ENCODE measurements around the gene SLC28A2.
"Not testable (repeated sequence)": the region's sequence is repeated elsewhere in the genome, so short reads cannot be mapped to it uniquely, and the experiment has no call there.

Gene SLC28A2, protein sequence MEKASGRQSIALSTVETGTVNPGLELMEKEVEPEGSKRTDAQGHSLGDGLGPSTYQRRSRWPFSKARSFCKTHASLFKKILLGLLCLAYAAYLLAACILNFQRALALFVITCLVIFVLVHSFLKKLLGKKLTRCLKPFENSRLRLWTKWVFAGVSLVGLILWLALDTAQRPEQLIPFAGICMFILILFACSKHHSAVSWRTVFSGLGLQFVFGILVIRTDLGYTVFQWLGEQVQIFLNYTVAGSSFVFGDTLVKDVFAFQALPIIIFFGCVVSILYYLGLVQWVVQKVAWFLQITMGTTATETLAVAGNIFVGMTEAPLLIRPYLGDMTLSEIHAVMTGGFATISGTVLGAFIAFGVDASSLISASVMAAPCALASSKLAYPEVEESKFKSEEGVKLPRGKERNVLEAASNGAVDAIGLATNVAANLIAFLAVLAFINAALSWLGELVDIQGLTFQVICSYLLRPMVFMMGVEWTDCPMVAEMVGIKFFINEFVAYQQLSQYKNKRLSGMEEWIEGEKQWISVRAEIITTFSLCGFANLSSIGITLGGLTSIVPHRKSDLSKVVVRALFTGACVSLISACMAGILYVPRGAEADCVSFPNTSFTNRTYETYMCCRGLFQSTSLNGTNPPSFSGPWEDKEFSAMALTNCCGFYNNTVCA

DNA sequence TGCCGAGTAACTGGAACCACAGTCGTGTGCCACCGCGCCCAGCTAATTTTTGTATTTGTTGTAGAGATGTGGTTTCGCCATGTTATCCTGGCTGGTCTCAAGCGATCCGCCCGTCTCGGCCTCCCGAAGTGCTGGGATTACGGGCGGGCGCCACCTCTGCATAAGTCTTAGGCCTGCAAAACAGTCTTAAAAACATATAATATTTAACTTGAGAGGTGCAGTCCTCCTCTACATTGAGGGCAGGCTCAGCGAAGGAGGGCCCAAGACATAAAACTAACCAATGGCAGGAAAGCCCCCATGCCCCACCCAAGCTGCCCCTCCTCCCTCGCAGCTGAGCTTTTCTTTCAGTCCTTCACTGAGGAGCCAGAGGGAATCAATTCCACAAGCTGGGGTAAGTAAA lies at the start of gene SLC28A2:
Gene SLC28A2, plus strand, starts transcription at position 347 of the 400 bp plus-strand sequence. CDS start 982 bp downstream, outside the sequence.
- no peak for DNase-seq (ENCODE audit: low read depth)

DNA sequence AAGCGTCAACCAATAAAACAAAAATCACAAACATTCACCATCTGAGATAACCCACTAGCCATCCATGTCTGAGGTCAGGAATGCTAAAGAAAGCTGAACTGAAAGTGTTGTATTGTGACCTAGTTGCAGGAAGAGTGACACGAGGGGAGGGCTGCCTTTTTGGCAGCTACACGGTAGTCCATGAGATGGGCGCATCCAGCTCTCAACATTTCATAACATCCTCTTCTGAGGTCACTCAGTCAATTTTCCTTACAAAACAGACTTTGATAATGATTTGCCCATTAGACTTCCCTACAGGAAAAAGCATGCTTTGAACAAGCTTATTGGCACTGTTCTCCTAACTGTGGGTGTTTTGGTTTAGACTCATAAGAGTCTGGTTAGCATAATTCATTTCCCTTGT lies 48.9 kb upstream of the SLC28A2 start:
- no peak for DNase-seq (ENCODE audit: low read depth)

- DNase-seq (ENCODE audit: low read depth): no peak
Observed at GRCh38 chr15:45205192-45205591, 46.8 kb upstream of the SLC28A2 start.

DNA sequence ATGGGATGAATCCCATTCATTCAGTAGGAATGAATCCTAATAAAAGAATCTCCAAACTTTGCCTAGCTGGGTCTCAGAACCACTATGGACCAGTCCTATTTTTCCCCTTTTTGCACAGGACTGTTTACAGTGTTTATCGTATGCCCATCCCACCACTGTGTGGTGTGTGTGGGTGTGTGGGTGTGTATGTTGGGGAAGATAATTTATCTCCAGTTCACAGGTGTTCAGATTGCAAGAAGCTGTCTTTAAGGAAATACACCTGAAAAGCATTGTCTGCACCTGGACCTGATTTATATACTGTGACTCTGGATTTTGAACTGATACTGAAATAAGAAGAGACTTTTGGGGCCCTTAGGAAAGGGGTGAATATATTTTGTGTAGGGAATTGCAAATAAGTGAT lies 39.5 kb upstream of the SLC28A2 start:
- DNase-seq (ENCODE audit: low read depth): no peak

DNA sequence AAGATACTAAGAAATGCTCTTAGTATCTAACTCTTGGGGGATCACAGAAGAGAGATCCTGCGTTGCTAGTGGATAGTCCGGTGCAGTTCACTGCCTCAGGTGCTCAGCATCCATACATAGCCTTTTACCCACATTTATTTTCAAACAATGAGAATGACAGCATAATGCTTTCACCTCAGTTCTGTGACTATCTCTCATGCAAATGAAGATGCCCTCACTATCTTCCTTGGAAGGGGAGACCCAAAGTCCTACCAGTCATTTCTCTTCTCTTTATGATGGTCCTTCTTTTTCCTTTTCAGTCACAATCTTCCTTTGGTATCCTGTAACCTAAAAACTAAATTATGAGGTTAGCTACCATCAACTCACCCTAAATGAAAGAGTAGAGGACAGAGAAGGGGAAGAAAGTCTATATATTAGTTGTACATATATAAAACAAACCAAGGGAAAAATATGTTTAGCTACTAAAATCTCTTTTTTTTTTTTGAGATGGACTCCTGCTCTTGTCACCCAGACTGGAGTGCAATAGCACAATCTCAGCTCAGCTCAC lies 30.9 kb upstream of the SLC28A2 start:
- no peak for DNase-seq (ENCODE audit: low read depth)

- DNase-seq (ENCODE audit: low read depth): no peak
Observed at GRCh38 chr15:45221967-45222366, 30.1 kb upstream of the SLC28A2 start.

DNA sequence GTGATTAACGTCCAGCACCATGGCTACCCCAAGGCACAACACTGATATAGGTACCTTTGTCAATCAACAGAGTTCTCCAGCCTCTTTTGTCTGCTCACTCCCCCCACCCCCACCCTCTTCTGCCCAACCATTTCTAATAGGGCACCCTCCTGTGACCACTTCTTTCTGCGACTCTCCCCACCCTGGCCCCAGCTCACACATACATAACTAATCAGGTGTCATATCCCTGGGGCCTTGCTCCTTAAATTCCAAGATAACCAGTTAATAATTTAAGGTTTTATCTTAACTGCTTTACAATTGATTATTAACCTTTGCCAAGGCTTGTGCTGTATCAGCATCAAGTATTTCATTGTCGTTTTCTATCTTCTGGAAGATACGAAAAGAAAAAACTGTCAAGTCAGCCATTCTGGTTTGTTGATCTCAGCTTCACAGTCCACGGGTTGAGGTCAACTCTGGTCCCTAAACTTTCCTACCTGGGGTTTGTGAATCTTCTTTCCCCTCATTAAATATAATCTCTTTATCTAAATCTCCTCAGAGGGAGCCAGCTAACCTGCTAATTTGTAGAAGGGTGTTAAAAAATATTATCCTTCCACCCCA lies 27.3 kb upstream of the SLC28A2 start:
- DNase-seq (ENCODE audit: low read depth): no peak

GRCh38 chr15:45225506-45226273 lies 26.3 kb upstream of the SLC28A2 start:
- DNase-seq (ENCODE audit: low read depth): no peak

DNA sequence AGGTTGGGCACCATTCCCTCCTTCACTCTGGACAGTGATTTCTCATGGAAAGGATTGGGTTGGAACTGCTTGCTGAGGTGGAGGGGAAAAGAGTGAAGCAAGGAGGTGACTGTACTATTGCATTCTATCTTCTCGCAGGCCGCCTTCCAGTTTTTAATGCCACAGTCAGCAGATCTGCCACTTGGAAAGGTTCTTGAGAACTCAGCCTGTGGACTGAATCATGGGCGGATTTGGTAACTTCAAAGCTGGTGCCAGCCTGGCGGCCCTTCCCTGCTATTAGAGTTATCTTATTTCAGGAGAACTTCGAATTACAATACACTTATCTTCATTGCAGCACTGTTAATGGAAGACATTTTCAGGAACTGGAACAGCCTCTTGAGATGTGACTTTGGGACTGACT lies 23.1 kb upstream of the SLC28A2 start:
- DNase-seq (ENCODE audit: low read depth): no peak

- DNase-seq (ENCODE audit: low read depth): no peak
Observed at GRCh38 chr15:45230245-45230965, 21.6 kb upstream of the SLC28A2 start.

GRCh38 chr15:45231132-45231531 lies 20.9 kb upstream of the SLC28A2 start:
- DNase-seq (ENCODE audit: low read depth): no peak

DNA sequence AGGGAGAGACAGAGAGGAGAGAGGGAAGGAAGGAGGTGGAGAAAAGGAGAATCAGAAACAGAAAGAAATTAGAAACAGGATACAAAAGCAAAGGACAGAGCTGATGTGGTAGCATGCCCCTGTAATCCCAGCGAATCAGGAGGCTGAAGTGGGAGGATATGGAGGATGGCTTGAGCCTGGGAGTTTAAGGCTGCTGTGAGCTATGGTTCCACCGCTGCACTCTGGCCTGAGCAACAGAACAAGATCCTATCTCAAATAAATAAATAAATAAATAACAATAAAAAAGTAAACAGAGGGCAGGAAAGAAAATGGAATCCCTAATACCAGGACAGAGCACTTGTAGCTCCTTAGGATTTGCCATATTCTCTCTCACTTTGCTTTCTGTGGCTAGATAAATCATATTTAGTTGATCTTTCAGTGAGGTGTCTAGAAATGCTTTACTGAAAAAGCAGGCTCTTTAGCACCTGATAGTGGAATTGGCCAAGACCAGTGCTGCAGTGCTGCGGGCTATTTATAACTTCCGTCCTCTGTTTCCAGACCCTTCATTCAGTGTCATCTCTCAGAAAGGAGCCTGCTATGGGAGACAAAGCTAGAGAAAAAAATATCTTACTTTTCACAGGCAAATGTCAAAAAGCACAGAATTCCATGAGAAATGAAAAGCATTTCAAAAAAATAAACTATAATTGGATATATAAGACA lies 20.0 kb upstream of the SLC28A2 start:
- DNase-seq (ENCODE audit: low read depth): no peak

DNA sequence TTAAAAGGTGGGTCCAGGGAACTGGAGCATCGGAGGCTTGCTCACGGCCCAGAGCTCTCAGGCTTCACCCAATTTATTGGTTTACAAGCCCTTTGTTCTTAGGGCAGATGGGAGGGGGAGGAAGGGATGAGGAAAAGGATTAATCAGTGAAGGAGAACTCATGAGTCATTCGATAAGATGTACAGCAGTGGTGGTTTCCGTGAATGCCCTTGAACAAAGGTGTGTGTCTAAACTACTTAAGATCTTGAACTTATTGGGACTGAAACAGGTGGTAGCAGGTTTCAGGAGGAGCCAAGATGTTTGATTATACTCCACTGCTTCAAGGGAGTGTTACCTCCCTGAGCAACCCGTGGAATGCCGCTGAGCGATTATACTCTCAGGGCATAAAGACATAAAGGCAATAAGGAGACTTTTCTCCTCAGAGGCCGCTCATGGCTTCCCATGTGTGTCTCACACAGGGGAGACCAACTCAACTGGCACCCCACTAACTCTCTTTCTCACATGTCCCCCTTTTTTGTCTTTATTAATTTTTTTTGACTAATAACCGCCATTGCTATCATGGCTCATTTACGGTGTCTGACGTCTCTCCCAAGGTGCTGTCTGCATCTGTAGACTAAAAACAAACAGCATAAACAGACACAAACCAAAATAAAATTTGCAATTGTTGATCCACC lies 17.3 kb upstream of the SLC28A2 start:
- no peak for DNase-seq (ENCODE audit: low read depth)

DNA sequence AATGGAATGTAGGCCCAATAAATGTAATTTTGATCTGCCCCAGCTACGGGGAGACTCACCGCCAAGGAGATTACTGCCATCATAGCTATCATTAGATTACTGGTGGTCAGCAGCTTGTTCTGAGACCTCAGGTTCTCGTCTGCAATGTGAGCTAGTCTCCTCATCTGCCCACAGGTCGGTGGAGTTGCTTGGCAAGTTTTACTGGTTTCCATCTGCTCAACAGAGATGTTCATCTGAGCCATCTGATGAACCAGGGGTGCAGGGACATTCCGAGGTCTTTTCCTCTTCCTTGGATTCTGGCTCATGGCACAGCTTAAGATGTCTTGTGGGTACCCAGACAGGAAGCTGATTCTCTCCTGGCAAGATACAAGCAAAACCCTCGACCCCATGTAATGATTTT lies 15.2 kb upstream of the SLC28A2 start:
- not testable (repeated sequence) for DNase-seq (ENCODE audit: low read depth)

DNA sequence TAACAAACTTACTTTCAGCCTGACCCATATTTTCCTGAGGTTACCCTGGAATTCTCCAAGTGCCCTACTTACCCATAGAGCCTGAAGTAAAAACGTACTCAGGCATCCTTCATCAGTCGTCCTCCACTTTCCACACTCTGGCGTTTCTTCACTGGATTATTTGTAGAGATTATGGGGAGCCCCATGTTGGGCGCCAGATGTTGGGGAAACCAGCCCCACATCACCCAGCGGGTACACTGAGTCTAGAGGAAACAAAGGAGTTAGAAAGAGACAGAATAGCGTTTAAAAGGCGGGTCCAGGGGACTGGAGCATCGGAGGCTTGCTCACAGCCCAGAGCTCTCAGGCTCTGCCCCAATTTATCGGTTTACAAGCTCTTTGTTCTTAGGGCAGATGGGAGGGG lies 9.7 kb upstream of the SLC28A2 start:
- no peak for DNase-seq (ENCODE audit: low read depth)

GRCh38 chr15:45249125-45249780 lies 2.8 kb upstream of the SLC28A2 start:
- DNase-seq (ENCODE audit: low read depth): no peak

GRCh38 chr15:45253330-45253729 lies 1.3 kb downstream of the SLC28A2 start:
- no peak for DNase-seq (ENCODE audit: low read depth)

DNA sequence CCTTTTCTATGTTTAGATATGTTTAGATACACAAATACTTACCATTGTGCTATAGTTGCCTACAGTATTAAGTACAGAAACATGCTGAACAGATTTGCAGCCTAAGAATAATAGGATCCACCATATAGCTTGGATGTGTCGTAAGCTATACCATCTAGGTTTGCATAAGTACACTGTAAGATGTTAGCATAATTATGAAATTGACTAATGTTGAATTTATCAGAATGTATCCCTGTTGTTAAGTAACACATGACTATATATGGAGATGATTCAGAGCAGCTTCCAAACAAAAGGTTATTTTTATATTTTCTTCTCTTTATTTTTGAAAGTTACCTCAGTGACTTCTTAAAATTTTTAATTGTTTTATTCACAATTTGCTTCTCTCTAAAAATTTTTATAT lies 2.4 kb downstream of the SLC28A2 start:
- DNase-seq (ENCODE audit: low read depth): no peak

- DNase-seq (ENCODE audit: low read depth): not testable (repeated sequence)
Observed at GRCh38 chr15:45254824-45255223, 2.8 kb downstream of the SLC28A2 start.

GRCh38 chr15:45259796-45260195 lies 7.8 kb downstream of the SLC28A2 start:
- DNase-seq (ENCODE audit: low read depth): no peak

Data from CMK (cell line).